HepG2 (cell line): ENCODE results near the gene SIGMAR1. TPM values are rescaled to one million over a fixed set of nuclear protein-coding genes. Genes with fewer than 3 reads are reported as not detected.

ENCODE experiments used
- CSRNP1 ChIP-seq: sonication (generic); formaldehyde crosslinking; IDR thresholded peaks from 2 replicates; pipeline ENCODE4 v1.8.1; 2023; ENCODE audit warnings: mild to moderate bottlenecking, missing genetic modification reagents
- HNF4A ChIP-seq: sonication (generic); formaldehyde crosslinking; IDR thresholded peaks from 2 replicates; pipeline ENCODE4 v1.4.0; 2020; ENCODE audit warnings: missing genetic modification reagents
- KMT2A ChIP-seq: sonication (generic); formaldehyde crosslinking; IDR thresholded peaks from 2 replicates; pipeline ENCODE4 v1.4.0; 2020; ENCODE audit warnings: missing genetic modification reagents
- MAF1 ChIP-seq: sonication (generic); formaldehyde crosslinking; IDR thresholded peaks from 2 replicates; pipeline ENCODE4 v1.5.0; 2020; ENCODE audit warnings: missing genetic modification reagents, borderline replicate concordance
- MNT ChIP-seq: fragments of 450-650 bp; IDR thresholded peaks from 2 replicates; pipeline ENCODE4 v1.6.1; 2016
- MZF1 ChIP-seq: sonication (generic); formaldehyde crosslinking; IDR thresholded peaks from 2 replicates; pipeline ENCODE4 v1.8.1; 2023; ENCODE audit warnings: mild to moderate bottlenecking, missing genetic modification reagents, borderline replicate concordance
- NFE2L1 ChIP-seq: sonication (generic); formaldehyde crosslinking; IDR thresholded peaks from 2 replicates; pipeline ENCODE4 v1.4.0; 2020; ENCODE audit warnings: missing genetic modification reagents, mild to moderate bottlenecking, borderline replicate concordance
- SNAPC4 ChIP-seq: sonication (generic); formaldehyde crosslinking; IDR thresholded peaks from 2 replicates; pipeline ENCODE4 v1.4.0; 2020; ENCODE audit warnings: mild to moderate bottlenecking, missing genetic modification reagents
- ZNF20 ChIP-seq: sonication (generic); formaldehyde crosslinking; IDR thresholded peaks from 2 replicates; pipeline ENCODE4 v1.4.0; 2020; ENCODE audit warnings: mild to moderate bottlenecking, moderate library complexity, missing genetic modification reagents
- ZNF232 ChIP-seq: sonication (generic); formaldehyde crosslinking; IDR thresholded peaks from 2 replicates; pipeline ENCODE4 v1.4.0; 2020; ENCODE audit warnings: missing genetic modification reagents, borderline replicate concordance
- polyA plus RNA-seq, 8 experiments: library from polyadenylated mRNA; depleted of rRNA in 3 of 8; stranded (reverse) in 7 of 8; unstranded in 1 of 8; fragments of >200 nt; fragmentation: Illumina TruSeq in 4 of 8; extraction: Trizol in 4 of 8; gene quantifications; 2 replicates each; pipeline versions ENCODE4 v1.2.1 to v1.2.3, GENCODE V29; 2011 to 2016; ENCODE audit warnings: low read depth in 4 of 8, missing spikeins in 1 of 8, mixed read lengths in 1 of 8; ENCODE audit not compliant: insufficient read depth in 1 of 8
- total RNA-seq, 5 experiments: library from RNA; depleted of rRNA; stranded (reverse); fragments of >200 nt; fragmentation: Illumina TruSeq; extraction: Trizol; gene quantifications; 2 replicates each; pipeline ENCODE4 v1.2.3, GENCODE V29; 2016; ENCODE audit warnings: low read depth in 1 of 5
- TF ChIP-seq, protein P1 (sequence below): sonication (generic); formaldehyde crosslinking; IDR thresholded peaks from 2 replicates; pipeline ENCODE4 v1.4.0; 2020; ENCODE audit warnings: missing genetic modification reagents
- TF ChIP-seq, protein P2 (sequence below): IDR thresholded peaks from 2 replicates; pipeline ENCODE4 v1.6.1; 2012; ENCODE audit warnings: low read depth, low read length, improper control_type of control experiment
- TF ChIP-seq, protein P3 (sequence below): IDR thresholded peaks from 2 replicates; pipeline ENCODE4 v1.6.1; 2016; ENCODE audit warnings: missing compliant biosample characterization, missing genetic modification reagents, borderline replicate concordance

The SIGMAR1 gene
- total and polyA plus RNA-seq, 2 of the 13 experiments (the other 11 are each of a cell fraction or from before 2014, with no cell fraction given) = 38.9 to 60.8 TPM

DNA sequence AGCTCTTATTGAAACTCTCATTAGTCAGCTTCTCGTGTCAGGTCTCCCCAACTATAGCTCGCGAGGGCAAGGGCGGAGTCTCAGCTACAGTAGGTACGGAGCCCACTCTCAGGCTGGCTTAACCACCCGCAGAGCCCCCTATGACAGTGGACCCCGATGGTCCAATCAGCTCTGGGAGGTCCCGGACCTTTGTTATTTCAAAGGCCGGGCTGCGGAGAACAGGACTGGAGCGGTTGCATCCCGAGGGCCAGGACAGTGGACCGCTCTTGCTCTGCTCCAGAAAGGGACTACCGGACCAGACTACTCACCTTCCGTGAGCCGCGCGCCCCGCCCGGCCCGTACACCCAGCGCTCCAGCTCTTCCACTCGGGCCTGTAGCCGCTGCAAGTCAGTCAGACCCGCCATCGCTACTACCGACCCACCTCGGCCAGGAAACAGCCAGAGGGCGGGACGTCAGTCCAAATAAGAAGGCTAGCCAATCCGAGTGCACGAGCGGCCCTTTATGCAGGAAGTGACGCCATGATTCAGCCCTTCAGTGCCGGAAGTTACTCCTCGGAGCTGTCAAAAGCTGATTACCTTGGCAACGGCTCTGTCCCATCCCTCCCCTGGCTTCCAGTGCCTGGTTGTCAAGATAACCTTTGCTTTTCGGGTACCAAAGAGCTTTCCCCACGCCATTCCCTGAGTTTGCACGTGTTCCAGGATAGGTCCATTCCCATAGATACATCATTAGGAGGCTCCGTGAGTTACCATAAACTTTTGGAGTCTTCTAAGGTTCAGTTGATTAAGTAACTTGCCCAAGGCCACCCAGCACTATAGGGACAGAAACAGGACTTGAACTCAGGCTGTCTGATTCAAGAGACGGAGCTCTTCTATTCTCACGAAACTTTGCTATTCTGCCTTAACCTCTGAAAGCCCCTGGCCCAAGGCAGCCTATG lies 17.3 kb downstream of the SIGMAR1 start, which contains the start of gene DCTN3 (continued):
- TF ChIP-seq SNAPC4 (CRISPR knock-in tag) = peak; percentile 43; the same call in 1 of the 2 replicates
- TF ChIP-seq, protein P1, sequence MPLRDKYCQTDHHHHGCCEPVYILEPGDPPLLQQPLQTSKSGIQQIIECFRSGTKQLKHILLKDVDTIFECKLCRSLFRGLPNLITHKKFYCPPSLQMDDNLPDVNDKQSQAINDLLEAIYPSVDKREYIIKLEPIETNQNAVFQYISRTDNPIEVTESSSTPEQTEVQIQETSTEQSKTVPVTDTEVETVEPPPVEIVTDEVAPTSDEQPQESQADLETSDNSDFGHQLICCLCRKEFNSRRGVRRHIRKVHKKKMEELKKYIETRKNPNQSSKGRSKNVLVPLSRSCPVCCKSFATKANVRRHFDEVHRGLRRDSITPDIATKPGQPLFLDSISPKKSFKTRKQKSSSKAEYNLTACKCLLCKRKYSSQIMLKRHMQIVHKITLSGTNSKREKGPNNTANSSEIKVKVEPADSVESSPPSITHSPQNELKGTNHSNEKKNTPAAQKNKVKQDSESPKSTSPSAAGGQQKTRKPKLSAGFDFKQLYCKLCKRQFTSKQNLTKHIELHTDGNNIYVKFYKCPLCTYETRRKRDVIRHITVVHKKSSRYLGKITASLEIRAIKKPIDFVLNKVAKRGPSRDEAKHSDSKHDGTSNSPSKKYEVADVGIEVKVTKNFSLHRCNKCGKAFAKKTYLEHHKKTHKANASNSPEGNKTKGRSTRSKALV (CRISPR knock-in tag) = no peak
- no peak for TF ChIP-seq ZNF20 (CRISPR knock-in tag)
- TF ChIP-seq, protein P2, sequence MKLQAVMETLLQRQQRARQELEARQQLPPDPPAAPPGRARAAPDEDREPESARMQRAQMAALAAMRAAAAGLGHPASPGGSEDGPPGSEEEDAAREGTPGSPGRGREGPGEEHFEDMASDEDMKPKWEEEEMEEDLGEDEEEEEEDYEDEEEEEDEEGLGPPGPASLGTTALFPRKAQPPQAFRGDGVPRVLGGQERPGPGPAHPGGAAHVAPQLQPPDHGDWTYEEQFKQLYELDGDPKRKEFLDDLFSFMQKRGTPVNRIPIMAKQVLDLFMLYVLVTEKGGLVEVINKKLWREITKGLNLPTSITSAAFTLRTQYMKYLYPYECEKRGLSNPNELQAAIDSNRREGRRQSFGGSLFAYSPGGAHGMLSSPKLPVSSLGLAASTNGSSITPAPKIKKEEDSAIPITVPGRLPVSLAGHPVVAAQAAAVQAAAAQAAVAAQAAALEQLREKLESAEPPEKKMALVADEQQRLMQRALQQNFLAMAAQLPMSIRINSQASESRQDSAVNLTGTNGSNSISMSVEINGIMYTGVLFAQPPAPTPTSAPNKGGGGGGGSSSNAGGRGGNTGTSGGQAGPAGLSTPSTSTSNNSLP = no peak
- TF ChIP-seq MNT = peak; percentile 27; the same call in 1 of the 2 replicates
- no peak for TF ChIP-seq NFE2L1 (CRISPR knock-in tag)
- no peak for TF ChIP-seq HNF4A (CRISPR knock-in tag)
- TF ChIP-seq ZNF232 (CRISPR knock-in tag) = peak; percentile 70; the same call in 1 of the 2 replicates
- TF ChIP-seq CSRNP1 = 0 out of 2 replicates have a peak, but pooled peaks have one; percentile 26
- no peak for TF ChIP-seq MAF1 (CRISPR knock-in tag)
- TF ChIP-seq MZF1 = no peak
- TF ChIP-seq, protein P3, sequence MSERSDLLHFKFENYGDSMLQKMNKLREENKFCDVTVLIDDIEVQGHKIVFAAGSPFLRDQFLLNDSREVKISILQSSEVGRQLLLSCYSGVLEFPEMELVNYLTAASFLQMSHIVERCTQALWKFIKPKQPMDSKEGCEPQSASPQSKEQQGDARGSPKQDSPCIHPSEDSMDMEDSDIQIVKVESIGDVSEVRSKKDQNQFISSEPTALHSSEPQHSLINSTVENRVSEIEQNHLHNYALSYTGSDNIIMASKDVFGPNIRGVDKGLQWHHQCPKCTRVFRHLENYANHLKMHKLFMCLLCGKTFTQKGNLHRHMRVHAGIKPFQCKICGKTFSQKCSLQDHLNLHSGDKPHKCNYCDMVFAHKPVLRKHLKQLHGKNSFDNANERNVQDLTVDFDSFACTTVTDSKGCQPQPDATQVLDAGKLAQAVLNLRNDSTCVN (CRISPR knock-in tag) = no peak
- TF ChIP-seq KMT2A (CRISPR knock-in tag) = 0 out of 2 replicates have a peak, but pooled peaks have one; percentile 49
